SKM-1 (cell line): ENCODE measurements around the gene LMO1.

Source experiments
- DNase-seq: peaks from one replicate; lab custom pipeline; 2025; ENCODE audit not compliant: unreplicated experiment; lab: John Stamatoyannopoulos, UW

The LMO1 gene

DNA sequence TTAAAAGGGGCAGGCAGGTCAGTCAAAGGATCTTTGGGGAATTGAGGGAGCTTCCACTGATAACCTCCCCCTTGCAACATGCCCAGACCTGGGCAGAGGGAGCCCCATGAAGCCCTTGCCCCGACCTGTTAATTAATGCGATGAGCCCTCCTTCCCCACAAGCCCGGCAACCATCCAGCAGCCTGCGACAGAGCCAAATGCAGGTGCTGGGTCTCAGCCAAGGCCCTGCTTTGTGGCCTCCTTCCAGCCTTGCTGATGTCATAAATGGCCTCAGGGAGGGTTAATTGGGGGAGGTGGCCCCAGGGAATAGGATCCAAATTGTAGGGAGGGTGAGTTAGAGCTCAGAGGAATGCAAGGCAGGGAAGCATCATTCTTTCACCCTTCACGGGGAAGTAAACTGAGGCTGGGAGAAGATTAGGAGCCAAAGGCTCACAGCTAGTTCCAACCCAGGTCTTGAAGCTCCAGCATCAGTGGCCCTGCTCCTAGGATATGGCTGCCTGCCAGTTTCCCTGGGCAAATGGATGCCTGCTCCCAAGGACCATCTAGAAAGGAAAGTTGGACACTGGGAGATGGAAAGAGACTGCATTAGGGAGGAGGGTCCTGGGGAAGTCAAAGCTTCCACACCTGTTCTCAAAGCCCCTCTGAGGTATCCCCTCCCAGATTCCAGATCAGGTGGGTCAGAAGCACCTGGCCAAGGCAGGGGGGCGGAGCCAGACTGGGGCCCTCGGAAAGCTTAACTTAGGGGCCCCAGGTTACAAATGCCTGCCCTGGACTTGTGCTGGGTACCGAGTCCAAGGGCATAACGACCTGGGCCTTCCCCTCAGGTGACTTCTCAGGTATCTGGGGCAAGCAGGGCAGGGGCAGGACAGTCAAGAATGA lies 34.1 kb downstream of the LMO1 start:
- no peak for DNase-seq

DNA sequence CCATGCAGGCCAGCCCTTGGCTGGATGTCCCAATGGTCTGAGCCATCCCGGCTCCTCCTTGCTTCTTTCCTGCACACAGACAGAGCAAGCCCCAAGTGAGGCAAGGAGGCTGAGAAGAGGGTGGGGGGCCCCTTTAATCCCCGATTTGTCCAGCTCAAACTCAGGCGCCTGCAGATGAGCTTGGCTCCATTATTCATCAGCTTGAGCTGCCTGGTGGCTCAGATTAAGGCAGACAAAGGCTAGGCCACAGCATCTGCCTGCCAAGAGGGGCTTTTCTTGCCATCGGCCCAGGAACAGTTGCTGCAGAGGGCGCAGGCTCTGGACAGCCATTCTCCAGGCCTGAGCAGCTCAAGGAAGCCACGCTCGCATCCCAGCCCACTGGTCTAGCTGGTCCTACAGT lies 35.4 kb downstream of the LMO1 start:
- no peak for DNase-seq

DNA sequence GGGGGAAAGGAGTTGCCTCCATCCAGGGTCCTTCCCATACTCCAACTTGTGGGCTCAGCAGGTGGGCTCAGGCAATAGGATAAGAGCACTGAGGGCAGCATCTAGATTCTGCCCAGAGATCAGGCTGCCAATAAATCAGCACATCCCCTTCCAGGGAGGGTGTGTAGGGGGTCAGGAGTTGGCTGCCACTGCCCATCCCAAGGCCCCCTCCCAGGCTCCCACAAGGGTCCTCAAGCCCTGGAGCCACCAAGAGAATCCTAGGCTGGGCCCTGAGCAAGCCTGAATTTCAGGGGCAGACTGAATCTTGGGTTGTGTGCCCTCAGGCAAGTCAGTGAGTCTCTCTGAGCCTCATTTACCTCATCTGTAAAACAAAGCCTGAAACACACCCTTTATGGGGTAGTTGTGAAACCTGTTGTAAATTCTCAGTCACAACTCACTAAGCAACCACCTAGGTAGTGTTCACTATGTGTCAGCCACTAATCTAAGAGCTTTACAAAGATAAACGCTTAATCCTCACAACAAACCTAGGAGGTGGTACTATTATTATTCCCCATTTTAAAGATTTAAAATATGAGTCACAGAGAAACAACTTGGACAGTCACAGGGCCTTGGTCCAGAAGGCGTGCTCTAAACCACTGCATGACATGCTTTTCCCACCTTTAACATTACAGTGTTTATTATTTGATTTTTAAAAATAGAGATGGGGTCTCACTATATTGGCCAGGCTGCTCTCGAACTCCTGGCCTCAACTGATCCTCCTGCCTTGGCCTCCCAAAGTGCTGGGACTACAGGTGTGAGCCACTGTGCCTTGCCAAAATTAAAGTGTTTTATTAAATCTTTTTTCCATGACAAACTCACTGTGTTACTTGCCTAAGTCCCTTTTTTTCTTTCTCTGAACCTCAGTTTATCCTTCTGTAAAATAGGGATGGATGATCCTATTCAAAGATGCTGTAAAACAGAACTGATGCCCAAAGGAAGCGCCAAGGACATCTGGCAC lies 36.2 kb downstream of the LMO1 start:
- no peak for DNase-seq

DNA sequence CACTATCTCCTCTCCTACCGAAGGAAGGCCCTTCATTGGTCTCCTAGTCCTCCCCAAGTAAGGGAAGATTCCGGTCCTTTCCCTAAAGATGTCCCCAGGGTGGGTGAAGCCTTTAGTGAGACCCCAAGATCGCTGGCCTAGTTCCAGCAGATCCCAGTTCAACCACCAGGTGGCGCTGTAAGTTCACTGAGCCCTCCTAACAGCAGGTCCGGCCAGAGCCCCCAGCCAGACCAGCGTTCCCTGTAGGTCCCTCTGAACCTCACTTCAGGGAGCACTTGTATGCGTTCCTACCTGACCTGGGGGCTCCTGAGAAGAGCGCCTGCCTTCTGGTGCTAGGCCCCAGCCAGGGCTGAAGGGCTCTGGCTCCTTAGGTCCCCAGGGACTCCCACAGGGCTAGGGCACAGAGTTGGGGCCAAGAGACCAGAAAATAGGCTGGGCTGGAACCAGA lies 38.1 kb downstream of the LMO1 start:
- no peak for DNase-seq

DNA sequence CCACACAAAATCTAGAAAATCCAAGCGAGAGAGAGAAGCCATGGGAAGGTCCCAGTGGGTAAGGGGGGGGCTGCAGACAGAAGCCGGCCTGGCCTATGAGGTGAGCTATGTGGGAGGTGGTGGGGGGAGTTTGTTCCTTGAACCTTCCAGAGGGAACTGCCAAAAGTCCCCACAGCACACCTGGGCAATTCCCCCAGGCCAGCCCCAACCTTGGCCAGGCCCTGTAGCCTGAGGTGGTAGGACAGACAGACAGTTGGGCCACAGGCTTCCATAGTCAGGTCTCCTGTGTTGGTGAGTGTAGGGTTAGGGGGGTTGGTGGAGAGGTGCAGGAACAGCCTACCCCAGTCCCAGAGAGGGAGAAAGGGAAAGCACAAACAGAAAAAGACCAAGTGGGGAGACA lies 39.0 kb downstream of the LMO1 start:
- DNase-seq = no peak

DNA sequence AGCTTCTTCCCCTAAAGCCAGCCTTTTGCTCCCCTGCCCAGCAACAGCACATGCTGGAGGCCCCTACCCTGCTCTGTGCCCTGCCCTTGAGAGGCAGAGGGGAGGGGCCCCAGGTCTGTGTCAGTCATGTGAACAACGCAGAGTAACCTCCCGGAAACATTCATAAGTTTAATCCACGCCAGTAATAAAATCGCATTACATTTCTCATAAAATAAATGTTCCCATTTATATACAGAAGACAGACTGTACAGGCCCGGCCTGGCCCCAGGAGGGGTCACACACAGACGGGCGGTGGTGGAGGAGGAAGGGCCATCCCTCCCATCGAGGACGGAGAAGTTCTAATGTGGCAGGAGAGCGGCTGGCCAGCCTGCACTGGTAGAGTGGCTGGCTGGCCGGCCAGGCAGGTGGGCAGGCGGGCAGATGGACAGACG lies 39.5 kb downstream of the LMO1 start:
- DNase-seq = no peak

DNA sequence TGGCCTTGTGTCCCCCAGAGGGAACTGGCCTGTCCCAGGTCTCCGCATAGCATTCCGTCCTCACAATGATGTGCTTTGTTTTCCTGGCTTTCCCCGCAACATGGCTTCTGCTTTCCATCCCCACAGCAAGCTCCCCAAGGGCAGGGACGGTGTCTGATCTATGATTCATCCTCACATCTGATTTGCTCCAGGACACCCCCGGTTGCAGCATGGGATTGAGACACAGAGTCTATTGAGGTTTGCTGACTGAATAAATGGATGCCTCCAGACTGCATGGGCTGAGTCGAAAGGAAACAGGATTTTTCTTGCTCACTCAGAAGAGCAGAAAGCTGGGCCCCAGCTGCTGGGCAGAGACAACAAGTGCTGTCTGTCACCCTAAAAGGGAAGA lies 40.2 kb downstream of the LMO1 start:
- DNase-seq = no peak

DNA sequence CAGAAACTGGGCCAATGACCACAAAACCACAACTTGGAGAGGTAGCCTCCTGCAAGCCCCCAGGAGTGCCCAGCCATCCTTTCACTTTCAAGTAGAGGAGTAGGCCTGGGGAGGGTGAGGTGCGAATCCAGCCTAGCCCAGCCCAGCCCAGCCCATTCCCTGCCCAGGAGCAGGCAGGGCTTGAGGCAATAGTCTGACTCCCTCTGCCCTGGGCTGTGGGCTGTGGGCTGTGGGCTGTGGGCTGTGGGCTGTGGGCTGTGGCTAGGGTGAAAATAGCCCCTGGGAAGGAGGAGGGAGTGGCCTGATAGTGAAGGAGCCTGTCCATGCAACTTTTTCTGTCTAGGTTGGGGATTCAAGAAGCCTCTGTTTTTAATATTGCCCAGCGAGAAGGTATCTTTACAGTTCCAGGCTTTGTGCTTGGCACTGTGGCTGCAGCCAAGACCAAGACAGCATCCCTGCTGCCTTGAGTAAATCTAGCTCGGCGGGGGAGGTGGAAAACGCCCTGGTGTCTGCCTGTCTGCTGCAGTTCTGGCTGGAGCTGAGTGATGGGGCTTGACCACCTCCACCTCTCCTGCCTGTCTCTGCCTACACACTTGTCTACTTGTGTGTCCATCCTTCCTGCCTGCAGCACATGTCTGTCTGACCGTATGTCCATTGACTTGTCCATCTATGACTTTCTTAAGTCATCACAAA lies 40.7 kb downstream of the LMO1 start:
- no peak for DNase-seq

DNA sequence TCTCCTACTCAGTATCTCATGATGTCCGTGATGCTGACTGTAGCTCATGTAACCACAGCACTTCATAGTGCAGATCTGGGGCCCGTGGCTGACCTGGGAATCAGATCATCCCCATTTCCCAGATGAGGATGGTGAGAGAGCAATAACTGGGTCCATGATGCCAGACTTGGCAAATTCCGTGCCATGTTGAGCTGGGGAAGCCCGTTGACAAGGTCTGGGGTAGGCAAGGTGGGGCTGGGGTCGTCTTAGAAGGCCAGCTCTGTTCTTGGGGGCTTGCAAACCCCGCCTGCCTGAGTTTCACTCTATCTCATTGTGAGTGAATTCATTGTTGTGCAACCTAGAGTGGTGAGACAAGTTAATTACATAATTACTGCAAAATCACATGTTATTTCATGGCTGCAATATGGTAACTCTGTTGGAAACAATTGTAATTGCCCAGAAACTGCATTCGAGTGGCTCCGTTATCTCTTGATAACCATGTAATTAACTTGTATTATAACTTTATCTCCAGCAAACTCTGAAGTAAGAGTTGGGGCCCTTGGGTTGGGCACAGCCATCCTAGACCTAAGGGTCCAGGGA lies 41.7 kb downstream of the LMO1 start:
- no peak for DNase-seq

DNA sequence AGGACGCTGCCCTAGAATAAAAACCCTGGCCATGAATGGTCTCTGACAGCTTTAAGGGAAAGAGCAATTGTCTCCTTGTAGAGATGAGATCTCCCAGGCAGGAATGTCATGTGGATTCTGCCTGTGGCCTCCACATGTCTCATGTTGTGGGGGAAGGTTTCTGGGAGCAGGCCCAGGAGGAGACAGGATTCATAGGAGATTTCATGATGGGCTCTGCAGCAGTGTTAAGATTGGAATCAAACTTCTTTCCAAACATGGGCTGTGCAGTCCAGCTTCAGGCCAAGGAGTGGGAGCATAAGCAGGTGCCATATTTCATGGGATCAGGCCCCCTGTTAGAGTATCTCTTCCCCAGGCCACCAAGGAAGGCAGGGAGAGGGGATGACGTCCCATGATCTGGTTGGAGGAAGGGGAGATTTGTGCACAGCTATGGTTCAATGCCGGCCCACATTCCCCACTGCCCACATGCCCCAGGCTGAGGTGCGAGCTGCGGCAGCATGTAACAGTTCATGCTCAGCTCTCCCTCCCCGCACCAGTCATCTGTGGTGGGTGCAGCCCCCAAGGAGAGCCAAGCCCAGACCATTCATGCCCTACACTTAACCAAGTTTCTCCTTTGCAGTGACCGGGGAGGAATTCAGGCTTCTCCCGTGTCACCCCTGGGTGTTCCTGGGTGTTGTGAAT lies 42.5 kb downstream of the LMO1 start:
- no peak for DNase-seq

DNA sequence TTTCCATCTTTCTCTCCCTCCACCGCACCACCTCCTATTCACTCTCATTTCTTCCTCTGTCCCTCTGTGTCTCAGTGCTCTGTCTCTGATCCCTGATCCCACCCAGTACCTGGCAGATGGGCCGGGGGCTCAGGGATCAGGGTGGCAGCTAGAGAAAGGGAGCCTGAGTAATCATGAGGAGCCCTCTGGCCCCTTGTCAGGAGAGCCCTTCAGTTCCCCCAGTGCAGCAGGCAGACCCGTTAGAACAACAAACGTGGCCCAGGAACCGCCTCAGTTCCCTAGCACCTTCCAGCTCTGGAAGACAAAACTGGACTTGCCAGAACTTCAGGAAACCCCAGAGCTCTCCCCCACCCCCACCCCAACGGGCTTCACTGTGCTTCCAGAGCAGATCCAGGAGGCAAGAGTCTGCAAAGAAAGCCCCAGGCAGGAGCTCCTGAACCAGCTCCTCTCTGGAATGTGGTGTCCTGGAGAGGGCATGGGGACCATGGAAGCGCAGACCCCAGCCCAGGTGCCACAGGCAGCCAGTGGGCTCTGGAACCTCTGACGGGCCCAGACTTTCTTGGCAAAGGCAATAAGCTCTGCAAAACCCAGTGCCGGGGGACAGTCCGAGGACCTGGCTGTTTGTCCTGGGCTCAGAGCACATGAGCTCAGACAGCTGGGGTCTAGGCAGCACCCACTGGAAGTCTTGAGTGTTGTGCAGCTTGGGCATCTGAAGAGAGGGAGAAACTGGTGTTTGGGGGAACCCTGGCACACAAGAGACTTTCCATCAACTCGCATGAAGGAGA lies 43.2 kb downstream of the LMO1 start:
- DNase-seq = no peak

DNA sequence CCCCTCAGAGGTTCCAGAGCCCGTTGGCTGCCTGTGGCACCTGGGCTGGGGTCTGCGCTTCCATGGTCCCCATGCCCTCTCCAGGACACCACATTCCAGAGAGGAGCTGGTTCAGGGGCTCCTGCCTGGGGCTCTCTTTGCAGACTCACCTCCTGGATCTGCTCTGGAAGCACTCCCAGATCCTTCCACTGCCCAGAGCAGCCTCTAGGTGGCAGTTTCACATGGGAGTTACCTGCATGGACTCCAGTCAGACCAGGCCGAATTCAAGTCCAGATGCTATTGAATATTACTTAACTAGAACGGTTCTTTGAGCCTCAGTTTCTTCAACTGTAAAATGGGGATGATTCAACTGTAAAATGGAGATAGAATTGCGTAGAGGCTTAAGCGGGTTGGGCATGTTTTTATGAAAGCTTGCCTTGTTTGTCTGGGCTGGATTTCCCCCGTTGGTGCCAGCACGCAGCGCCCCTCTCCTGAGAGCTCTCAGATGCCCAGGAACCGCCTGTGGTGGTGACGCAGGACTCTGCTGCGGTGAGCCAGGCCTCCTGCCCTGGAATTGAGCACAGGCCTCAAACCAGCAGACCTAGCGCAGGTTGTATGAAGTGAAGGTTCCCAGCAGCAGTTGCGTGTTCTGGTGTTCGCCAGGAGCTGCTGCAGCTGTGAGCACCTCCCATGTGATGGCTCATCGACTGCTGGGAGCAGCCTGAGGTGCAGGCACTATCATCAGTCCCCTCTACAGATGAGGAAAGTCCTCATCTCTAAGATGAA lies 44.2 kb downstream of the LMO1 start:
- DNase-seq = no peak

DNA sequence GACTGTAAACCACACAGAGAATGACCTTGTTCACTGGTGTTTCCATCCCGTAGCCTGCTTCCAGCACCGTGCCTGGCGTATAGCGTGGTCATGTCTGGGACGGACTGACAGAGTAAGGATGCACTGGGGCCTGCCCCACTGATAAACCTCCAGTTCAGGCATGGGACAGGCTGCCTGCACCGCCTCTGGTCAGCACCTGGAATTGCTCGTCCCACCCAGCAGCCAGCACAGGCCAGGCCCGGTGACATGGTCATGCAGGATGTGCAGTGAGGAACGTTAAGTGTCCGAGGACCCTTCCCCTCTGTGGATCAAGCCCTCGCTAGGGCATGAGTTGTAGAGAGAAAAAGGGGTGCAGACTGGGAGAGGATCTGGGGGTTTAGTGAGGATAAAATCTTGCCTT lies 44.8 kb downstream of the LMO1 start:
- DNase-seq = no peak

DNA sequence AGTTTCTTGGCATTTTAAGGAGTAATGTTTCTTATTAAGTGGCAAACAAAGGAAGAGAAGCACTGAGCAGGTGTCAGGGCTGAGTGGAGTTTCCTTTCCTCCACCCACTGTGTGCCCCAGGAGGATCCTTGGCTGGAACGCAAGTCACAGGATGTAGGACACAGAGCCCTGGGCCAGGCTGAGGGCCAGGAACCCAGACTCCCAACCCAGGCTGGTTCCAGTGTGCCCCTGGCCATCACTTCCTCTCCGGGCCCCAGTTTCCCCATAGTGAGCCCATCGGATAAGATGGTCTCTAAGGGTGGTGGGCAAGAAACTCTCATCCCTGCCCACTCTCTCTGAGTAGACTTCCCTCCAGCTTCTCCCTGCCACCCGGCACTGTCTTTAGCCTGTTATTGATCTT lies 45.3 kb downstream of the LMO1 start:
- no peak for DNase-seq

DNA sequence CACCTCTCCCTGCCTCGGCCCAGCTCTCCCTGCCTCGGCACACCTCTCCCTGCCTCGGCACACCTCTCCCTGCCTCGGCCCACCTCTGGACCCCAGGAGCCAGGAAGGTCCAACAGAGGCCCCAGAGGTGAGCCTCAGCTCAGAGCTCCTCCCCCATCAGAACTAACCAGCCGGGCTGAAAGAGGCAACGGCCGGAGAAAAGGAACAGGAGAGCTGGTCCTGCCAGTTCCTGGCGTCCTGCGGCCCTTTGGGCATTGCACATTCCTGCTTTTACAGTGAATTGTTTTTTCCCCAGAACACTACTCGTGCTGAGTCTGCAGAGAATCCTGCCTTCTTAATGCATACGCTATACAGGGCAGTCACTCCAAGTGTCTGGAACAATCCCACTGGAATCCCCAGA lies 45.8 kb downstream of the LMO1 start:
- no peak for DNase-seq

DNA sequence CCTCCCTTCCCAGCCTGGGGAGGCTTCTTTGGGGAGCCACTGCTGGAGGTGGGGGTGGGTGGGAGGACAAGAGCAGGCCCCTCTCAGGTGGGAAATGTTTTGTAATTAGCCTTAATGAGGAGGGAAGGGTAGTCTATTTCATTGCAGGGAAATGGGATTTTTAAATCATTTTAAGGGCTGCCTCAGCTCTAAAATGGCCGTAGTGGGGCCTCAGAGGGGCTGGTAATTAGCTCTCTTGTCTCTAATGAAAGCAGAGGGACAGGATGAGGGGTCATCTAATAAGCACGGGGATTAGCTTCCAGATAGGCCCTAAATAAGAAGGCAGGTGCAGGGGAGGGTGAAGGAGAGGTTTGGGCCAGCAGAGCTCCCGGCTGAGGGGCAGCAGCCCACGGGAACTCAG lies 46.5 kb downstream of the LMO1 start:
- DNase-seq = no peak

DNA sequence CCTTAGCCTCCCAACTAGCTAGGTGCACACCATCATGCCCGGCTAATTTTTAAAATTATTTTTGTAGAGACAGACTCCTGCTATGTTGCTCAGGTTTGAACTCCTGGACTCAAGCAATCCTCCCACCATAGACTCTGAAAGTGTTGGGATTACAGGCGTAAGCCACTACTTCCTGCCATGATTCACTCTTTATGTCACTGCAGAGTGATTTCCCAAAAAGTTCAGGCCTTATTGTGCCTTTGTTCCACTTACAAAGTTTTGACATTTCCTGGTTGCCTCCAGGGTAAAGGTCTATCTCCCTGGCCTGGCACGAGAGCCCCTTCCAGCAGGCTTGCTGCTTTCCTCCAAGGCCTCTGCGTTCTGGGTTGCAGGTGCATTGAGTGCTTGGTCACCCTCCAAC lies 50.3 kb downstream of the LMO1 start:
- no peak for DNase-seq

DNA sequence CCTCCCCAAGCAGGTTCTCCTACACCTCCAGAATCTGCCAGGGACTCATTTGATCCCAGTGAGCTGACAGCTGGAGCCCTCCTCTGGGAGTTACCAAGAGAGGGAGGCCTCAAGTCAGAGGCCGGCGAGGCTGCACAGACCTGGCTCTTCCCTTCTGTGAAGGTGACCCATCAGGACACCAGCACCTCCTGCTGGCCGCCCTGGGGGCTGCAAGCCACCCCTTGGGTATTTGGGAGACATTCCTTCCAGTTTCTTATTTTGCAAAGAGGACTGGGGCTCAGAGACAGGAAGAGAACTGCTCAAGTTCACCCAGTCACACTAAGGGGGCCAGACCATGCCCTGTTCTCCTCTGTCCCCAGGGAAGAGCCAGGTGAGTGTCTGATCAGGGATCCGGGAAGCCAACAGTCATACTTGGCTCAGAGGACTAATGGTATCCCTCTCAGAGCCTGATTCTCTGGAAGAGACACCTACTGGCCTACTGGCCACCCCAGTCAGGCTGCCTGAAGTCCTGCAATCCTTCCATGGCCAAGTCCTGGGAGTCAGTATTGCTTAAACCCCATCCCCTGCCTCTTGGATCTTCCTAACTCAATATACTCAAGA lies 54.4 kb downstream of the LMO1 start:
- DNase-seq = no peak
